ENCODE results near the gene KLHL18.

GRCh38 chr3:47344971-47345370 lies 62.2 kb downstream of the KLHL18 start:
- TF ChIP-seq CTCF (IDR thresholded peaks at IDR 0.05) = no peak
- TF ChIP-seq POLR2A (IDR thresholded peaks at IDR 0.05) = no peak
- no peak for TF ChIP-seq EP300 (IDR thresholded peaks at IDR 0.05)

Data from suprapubic skin (tissue), 3 donors.